Ramos (cell line): ENCODE measurements around the gene EVC.

Experiments
- in situ Hi-C: fragments of 300-500 bp; cut with MboI; formaldehyde crosslinking; loops from one replicate; pipeline ENCODE4 v1.14.3; 2022; ENCODE audit warnings: low sequenced_read_pairs; ENCODE audit not compliant: unreplicated experiment

Gene EVC

GRCh38 chr4:5753766-5754528 lies 42.9 kb downstream of the EVC start:
- in situ Hi-C loops: no loop called here

GRCh38 chr4:5754529-5754881 lies 43.5 kb downstream of the EVC start:
- in situ Hi-C loops: no loop called here

GRCh38 chr4:5755161-5755560 lies 44.2 kb downstream of the EVC start:
- in situ Hi-C loops: no loop called here

- in situ Hi-C loops: no loop called here
Measured at GRCh38 chr4:5755679-5756078, 44.7 kb downstream of the EVC start.

GRCh38 chr4:5756271-5756670 lies 45.3 kb downstream of the EVC start:
- in situ Hi-C loops: no loop called here

- in situ Hi-C loops: no loop called here
Measured at GRCh38 chr4:5757091-5757490, 46.1 kb downstream of the EVC start.

GRCh38 chr4:5757536-5757935 lies 46.5 kb downstream of the EVC start:
- in situ Hi-C loops: no loop called here

GRCh38 chr4:5757954-5758353 lies 47.0 kb downstream of the EVC start:
- in situ Hi-C loops: no loop called here

GRCh38 chr4:5758741-5759140 lies 47.7 kb downstream of the EVC start:
- in situ Hi-C loops: no loop called here

- in situ Hi-C loops: no loop called here
Measured at GRCh38 chr4:5759236-5760075, 48.5 kb downstream of the EVC start.

GRCh38 chr4:5760246-5760645 lies 49.2 kb downstream of the EVC start:
- in situ Hi-C loops: no loop called here

- in situ Hi-C loops: no loop called here
Measured at GRCh38 chr4:5760936-5761480, 50.0 kb downstream of the EVC start.

GRCh38 chr4:5770051-5770450 lies 59.0 kb downstream of the EVC start:
- in situ Hi-C loops: no loop called here

- in situ Hi-C loops: no loop called here
Measured at GRCh38 chr4:5772528-5773270, 61.7 kb downstream of the EVC start.

- in situ Hi-C loops: no loop called here
Measured at GRCh38 chr4:5773271-5773555, 62.2 kb downstream of the EVC start.

- in situ Hi-C loops: no loop called here
Measured at GRCh38 chr4:5774416-5775036, 63.5 kb downstream of the EVC start.

GRCh38 chr4:5776510-5776909 lies 65.5 kb downstream of the EVC start:
- in situ Hi-C loops: no loop called here

- in situ Hi-C loops: no loop called here
Measured at GRCh38 chr4:5780831-5781480, 70.0 kb downstream of the EVC start.

GRCh38 chr4:5781691-5782090 lies 70.7 kb downstream of the EVC start:
- in situ Hi-C loops: no loop called here
